ENCODE measurements around the gene GRIN2C.
A peak's percentile ranks its signal among the peaks of the same experiment; 100 is the strongest.

The GRIN2C gene

GRCh38 chr17:74863420-74864296 is 4.0 kb upstream of the GRIN2C start:
- DNase-seq = no peak

- DNase-seq = no peak
Measured at GRCh38 chr17:74862919-74863318, 3.2 kb upstream of the GRIN2C start.

GRCh38 chr17:74862108-74862901 is 2.6 kb upstream of the GRIN2C start:
- DNase-seq = peak in 1 of 2 experiments; percentile 85

- no peak for DNase-seq
Measured at GRCh38 chr17:74861662-74862107, 2.0 kb upstream of the GRIN2C start.

GRCh38 chr17:74860872-74861661 is 1.4 kb upstream of the GRIN2C start:
- DNase-seq = peak in 1 of 2 experiments; percentile 50

- peak in 1 of 2 experiments; percentile 50 for DNase-seq
Measured at GRCh38 chr17:74860229-74860871, 665 bp upstream of the GRIN2C start.

- no peak for DNase-seq
Measured at GRCh38 chr17:74858672-74859458, 820 bp downstream of the GRIN2C start.

- no peak for DNase-seq
Measured at GRCh38 chr17:74857191-74857590, 2.5 kb downstream of the GRIN2C start.

- DNase-seq = no peak
Measured at GRCh38 chr17:74856112-74856511, 3.6 kb downstream of the GRIN2C start.

- no peak for DNase-seq
Measured at GRCh38 chr17:74855323-74855722, 4.4 kb downstream of the GRIN2C start.

GRCh38 chr17:74854792-74855191 is 4.9 kb downstream of the GRIN2C start:
- no peak for DNase-seq

- no peak for DNase-seq
Measured at GRCh38 chr17:74853669-74854068, 6.0 kb downstream of the GRIN2C start.

GRCh38 chr17:74853048-74853397 is 6.7 kb downstream of the GRIN2C start:
- no peak for DNase-seq

- DNase-seq = peak; percentile 70 to 89
Measured at GRCh38 chr17:74852237-74853047, 7.2 kb downstream of the GRIN2C start.

GRCh38 chr17:74851612-74852236 is 8.0 kb downstream of the GRIN2C start:
- peak in 1 of 2 experiments; percentile 66 for DNase-seq

- DNase-seq = no peak
Measured at GRCh38 chr17:74850914-74851313, 8.8 kb downstream of the GRIN2C start.

GRCh38 chr17:74850310-74850709 is 9.4 kb downstream of the GRIN2C start:
- no peak for DNase-seq

GRCh38 chr17:74848656-74849399 is 10.9 kb downstream of the GRIN2C start:
- DNase-seq = no peak

- DNase-seq = no peak
Measured at GRCh38 chr17:74846621-74847020, 13.1 kb downstream of the GRIN2C start.

GRCh38 chr17:74843352-74843627 is 16.4 kb downstream of the GRIN2C start:
- no peak for DNase-seq
